NCI-H2196 treated with DMSO at 0.1 percent for 48 hours (cell line): ENCODE measurements around the gene ARPC5L.
"Not testable (repeated sequence)": the region's sequence is repeated elsewhere in the genome, so short reads cannot be mapped to it uniquely, and the experiment has no call there.

Experiments used
- DNase-seq: peaks from one replicate; lab custom pipeline; 2025; ENCODE audit not compliant: unreplicated experiment; lab: John Stamatoyannopoulos, UW

ARPC5L gene

DNA sequence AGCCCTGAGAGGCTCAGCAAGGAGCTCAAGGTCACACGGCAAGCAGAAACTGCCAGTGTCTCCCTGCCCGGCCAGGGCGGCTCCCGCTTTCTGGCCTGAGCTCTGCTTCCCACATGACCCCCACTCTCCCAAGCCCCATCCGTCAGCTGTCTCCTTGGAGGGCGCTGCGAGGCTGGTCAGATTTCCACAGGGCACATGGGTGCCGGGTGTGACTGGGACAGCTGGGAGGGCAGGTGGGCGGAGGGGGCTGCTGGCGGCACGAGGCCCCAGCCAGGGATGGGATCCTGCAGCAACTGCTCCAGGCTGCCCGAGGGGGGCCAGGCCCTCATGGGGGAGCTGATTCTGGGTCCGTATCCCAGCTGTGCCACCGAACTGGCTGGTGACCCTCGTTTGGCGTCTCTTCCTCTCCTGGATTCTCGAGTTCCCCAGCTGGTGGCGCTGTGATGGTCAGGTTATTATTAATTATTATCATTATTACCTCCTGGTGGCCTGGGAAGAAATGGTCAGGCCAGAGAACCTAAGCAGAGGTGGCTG is 21.6 kb upstream of the ARPC5L start:
- DNase-seq = no peak

- no peak for DNase-seq
Measured at GRCh38 chr9:124841075-124841821, 20.7 kb upstream of the ARPC5L start.

GRCh38 chr9:124843456-124844034 is 18.4 kb upstream of the ARPC5L start:
- DNase-seq = no peak

- DNase-seq = no peak
Measured at GRCh38 chr9:124844291-124844690, 17.6 kb upstream of the ARPC5L start.

DNA sequence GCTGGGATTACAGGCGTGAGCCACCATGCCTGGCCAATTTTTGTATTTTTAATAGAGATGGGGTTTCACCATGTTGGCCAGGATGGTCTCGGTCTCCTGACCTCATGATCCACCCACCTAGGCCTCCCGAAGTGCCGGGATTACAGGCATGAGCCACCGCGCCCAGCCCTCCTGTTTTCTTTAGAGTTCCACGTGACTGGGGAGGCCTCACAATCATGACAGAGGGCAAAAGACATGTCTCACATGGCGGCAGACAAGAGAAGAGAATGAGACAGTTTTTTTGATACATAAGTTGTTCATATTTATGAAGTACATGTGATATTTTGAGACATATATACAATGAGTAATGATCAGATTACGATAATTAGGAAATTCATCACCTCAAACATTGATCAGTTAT is 15.5 kb upstream of the ARPC5L start:
- DNase-seq = not testable (repeated sequence)

DNA sequence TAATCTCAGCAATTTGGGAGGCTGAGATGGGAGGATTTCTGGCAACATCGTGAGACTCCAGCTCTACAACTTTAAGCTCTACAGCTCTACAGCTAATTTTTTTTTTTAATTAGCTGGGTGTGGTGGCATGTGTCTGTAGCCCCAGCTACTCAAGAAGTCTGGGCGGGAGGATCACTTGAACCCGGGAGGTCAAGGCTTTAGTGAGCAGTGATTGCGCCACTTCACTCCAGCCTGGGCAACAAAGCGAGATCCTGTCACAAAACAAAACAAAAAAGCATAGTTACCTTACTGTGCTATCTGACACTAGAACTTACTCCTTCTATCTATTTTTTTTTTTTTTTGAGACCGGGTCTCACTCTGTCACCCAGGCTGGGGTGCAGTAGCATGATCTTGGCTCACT is 15.0 kb upstream of the ARPC5L start:
- DNase-seq = no peak

DNA sequence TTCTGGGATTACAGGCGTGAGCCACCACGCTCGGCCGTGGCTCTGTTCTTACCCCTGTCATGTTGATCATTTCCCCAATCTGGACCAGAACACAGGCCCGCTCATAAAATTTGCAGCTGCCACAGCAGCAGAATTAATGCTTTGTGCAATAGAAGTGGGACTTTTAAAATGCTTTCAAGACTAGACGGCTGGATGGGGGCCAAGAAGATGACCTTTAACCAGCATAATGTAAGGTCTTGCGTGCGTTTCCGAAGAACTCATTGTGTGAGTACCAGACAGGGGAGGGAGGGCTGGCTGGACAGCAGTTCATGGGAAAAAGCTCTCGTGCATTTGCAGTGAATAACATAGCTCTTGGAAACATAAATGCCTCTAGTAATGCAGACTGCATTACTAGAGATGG is 12.1 kb upstream of the ARPC5L start:
- DNase-seq = no peak

DNA sequence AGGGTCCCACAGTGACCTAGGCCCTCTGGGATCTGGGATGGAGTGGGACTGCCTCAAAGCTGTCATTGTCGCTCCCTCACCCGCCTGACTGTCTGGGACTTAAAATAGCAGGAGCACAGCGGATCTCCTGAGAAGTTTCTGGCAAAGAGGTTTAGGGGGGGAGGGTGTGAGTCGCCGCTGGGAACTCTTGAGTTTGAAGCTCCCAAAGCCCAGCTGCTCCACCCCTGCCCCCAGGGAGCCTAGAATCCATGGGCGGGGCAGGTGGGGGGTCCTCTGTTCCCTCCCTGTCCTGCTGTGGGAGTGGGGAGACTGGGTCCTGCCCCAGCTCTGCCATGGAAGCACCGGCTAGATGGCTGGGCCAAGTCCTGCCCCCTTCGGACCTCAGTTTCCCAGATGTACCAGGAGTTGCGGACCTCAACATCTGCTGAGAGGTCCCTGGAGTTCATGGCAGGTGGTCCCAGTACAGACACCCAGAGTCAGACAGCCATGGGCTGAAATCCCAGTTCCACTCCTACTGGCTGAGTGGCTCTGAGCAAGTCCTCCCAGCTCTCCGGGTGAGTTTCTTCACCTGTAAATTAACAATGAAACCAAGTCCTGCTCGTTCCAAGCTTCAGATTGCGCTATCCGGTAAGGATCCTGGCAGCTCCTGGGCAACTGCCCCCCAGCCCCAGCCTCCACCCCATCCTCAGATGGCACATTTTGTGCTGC is 9.7 kb upstream of the ARPC5L start:
- DNase-seq = no peak

DNA sequence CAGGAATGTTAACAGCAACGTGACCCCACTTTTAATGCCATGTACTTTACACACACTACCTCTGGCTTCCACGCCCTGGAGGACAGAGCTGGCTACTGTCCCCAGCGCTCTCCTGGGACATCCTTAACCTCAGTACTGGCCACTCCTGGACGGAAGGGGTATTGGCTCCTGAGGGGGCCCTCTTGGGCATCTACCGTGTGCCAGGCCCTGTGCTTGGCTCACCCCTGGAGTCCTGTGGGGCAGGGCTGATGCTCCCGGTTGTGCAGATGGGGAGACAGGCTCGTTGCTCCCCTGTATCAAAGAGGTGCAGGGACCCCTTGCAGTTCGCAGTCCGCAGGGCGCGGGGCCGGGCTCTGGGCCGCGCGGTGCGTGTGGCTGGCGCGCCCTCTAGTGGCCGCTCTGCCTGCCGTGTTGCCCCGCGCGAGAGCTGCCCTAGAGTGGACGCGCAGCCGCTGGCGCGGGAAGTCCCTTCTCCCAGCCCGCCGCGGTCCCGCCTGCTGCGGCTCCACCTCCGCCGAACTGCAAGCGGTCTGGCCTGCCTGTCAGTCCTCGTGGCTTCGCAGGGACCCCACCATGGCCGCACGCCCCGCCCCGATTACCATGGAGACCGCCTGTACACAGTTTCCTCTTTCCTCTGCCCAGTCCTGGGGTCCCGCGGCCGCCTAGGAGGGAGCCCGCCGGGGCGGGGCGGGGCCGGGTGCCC is 8.9 kb upstream of the ARPC5L start, which contains the start of gene WDR38:
Gene WDR38 (plus strand): TSS at position 632 of the 703 bp plus-strand sequence. CDS start 72 bp downstream, outside the sequence.
- peak; percentile 41 for DNase-seq

GRCh38 chr9:124853605-124854143 is 8.3 kb upstream of the ARPC5L start:
- no peak for DNase-seq

DNA sequence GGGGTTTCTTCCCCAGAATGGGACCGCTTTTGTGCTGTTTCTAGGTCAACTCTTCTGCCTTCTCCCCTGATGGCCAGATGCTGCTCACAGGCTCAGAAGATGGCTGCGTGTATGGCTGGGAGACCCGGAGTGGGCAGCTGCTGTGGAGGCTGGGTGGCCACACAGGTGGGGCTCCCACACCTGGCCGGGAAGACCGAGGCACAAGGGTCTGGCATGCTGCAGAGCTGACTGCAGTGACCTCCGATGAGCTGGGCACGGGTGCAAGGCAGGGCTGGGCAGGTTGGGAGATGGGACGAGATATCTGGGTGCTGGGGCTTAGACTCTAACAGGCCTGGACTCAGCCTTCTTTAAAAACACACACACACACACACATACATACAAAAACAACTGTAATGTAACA is 7.8 kb upstream of the ARPC5L start:
- DNase-seq = no peak

DNA sequence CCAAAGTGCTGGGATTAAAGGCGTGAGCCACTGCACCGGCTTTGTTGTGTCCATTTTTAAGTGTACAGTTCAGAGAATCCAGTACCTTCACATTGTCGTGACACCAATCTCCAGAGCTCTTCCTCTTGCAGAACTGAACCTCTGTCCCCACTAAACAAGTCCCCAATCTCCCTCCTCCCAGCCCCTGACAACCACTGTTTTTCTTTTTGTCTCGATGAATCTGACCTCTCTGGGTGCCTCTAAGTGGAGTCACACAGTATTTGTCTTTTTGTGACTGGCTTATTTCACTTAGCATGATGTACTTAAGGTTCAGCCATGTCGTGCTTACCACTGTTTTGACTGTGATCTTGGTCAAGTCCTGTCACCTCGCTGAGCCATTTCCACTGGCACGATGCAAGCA is 7.1 kb upstream of the ARPC5L start:
- no peak for DNase-seq

DNA sequence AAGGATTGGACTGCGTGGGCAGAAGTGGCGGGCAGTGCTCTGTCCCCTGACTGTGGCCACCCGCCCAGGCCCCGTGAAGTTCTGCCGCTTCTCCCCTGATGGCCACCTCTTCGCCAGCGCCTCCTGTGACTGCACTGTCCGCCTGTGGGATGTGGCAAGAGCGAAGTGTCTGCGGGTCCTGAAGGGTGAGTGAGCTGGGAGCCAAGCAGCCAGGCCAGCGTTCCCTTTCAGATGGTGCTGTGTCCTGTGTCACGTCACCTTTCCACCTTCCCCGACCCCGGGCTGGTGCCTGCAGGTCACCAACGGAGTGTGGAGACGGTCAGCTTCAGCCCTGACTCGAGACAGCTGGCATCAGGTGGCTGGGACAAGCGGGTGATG is 6.4 kb upstream of the ARPC5L start:
- DNase-seq = no peak

- no peak for DNase-seq
Measured at GRCh38 chr9:124855944-124856765, 5.8 kb upstream of the ARPC5L start.

- no peak for DNase-seq
Measured at GRCh38 chr9:124857533-124858162, 4.3 kb upstream of the ARPC5L start.

DNA sequence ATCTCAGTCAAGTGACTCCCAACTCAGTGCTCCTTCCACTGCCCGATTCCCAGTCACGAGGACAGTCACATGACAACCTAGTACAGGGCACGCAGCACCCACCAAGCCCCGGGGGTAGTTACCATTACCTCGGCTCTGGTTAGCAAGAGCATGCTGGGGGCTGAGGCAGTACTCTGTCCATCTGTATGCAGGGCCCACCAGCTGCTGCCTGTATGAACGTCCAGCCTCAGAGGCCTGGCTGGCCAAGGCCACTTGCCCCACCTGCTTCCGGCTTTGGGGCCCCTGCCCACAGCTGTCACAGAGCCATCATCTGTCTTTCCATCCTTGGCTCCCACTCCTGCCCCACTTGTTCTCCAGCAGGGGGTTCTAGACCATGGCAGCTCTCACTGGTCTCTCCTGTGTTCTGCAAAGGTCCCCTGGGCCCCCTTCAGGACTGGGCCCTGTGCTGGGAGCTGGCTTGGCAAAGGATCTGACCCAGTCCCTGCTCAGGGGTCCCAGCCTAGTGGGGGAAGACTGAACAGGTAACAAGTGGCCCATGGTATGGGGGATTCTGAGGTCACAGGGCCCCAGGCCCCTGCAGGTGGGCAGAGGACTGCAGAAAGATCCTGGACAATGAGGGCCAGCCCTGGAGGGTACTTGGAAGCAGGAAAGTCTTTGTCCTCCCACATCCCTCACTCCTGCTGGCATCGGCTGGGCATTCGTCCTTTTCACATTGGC is 3.4 kb upstream of the ARPC5L start:
- no peak for DNase-seq

DNA sequence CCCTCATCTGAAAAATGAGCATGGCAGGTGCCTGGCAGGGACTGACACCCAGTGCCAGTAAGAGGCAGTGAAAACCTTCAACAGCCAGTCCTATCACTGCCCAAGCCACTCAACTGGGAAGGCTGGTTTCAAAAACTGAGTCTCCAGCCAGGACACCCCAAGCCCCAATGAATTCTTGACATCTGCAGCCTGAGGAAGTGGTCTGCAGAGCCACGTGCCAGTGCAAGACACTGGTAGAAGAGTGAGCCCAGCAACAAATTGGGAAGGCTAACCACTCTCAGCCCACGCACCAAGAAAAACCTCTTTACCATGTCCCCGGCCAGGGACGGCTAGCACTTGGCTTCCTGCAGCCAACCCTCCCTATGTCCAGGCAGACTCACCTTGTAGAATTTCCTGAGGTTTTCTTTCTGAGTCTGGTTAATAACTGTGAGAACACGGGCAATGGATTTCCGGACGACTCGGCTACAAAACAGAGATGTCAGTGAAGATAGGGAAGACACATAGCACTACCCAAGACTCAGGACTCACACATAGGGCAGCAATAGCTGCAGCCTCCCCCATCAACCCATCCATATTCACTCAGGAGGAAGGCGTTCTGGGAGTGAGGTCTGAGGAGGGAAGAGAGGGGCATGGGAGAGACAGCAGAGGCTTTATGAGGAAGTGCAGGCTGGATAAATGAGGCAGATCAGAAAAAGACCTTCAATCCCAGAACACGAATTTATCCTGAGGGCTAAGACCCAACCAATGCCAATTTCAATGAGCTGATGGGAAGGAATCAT is 1.9 kb upstream of the ARPC5L start:
- no peak for DNase-seq

DNA sequence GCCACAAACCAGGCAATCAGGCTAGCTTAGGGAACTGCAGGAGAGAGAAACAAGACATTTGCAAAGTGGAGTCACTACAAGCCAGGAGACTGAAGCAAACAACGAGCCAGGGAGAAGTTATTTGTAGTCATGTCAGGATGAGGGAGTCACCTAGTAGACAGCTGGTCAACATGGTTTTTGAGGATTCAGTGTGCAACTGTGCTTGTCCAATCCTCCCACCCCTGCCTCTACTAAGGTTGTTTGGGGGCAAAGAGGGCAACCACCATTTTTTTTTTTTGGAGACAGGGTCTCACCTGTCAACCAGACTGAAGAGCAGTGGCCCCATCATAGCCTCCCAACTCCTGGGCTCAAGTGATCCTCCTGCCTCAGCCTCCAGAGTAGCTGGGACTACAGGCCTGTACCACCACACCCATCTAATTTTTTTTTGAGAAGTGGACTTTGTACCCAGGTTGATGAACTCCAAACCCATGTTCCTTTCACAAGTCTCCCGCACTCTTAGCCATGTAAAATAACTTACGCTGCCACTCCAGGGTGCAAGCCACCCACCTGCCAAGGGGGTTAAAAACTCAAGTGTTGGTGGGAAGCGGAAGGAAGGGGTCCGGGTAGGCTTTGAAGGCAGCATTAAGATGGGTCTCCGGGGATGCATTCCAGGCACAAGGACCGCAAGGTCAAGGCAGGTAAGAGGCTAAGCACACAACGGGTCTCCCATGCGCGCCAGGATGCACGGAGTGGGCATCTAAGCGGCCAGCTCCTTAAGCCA is 1.2 kb upstream of the ARPC5L start:
- DNase-seq = no peak
